Chondrocyte (in vitro differentiated cells): ENCODE results near the gene CCR5. TPM values are rescaled to one million over a fixed set of nuclear protein-coding genes. Genes with fewer than 3 reads are reported as not detected.

Experiments used
- DNase-seq: peaks from one replicate; pipeline ENCODE4 v3.0.0; 2021; ENCODE audit warnings: mixed read lengths, low spot score
- H3K27ac Mint-ChIP-seq: one replicate; pipeline ENCODE4 v1.8.0; 2021; ENCODE audit warnings: mild to moderate bottlenecking, moderate library complexity, mixed read lengths; ENCODE audit not compliant: unreplicated experiment
- H3K27me3 Mint-ChIP-seq: 2 replicates; pipeline ENCODE4 v1.8.0; 2021; ENCODE audit warnings: low read depth, mixed read lengths
- H3K36me3 Mint-ChIP-seq: 2 replicates; pipeline ENCODE4 v1.8.0; 2021; ENCODE audit warnings: low read depth, mixed read lengths
- H3K4me1 Mint-ChIP-seq: 2 replicates; pipeline ENCODE4 v1.8.0; 2021; ENCODE audit warnings: low read depth, mild to moderate bottlenecking, mixed read lengths
- H3K4me3 Mint-ChIP-seq: one replicate; pipeline ENCODE4 v1.8.0; 2021; ENCODE audit warnings: mild to moderate bottlenecking, moderate library complexity, mixed read lengths; ENCODE audit not compliant: unreplicated experiment
- H3K9me3 Mint-ChIP-seq: 2 replicates; pipeline ENCODE4 v1.8.0; 2021; ENCODE audit warnings: low read depth, mixed read lengths
- total RNA-seq: library from RNA; stranded (reverse); gene quantifications from 3 replicates; pipeline ENCODE4 v1.2.1, GENCODE V29; 2021
- TF ChIP-seq, protein P1 (sequence below): fragments of 200-600 bp; sonication (generic); IDR thresholded peaks from 2 replicates; pipeline ENCODE4 v1.5.0; 2021; ENCODE audit warnings: antibody characterized with exemption, mild to moderate bottlenecking, moderate library complexity

CCR5 gene
- total RNA-seq, 1 donor from 2014 or later, result not detected

DNA sequence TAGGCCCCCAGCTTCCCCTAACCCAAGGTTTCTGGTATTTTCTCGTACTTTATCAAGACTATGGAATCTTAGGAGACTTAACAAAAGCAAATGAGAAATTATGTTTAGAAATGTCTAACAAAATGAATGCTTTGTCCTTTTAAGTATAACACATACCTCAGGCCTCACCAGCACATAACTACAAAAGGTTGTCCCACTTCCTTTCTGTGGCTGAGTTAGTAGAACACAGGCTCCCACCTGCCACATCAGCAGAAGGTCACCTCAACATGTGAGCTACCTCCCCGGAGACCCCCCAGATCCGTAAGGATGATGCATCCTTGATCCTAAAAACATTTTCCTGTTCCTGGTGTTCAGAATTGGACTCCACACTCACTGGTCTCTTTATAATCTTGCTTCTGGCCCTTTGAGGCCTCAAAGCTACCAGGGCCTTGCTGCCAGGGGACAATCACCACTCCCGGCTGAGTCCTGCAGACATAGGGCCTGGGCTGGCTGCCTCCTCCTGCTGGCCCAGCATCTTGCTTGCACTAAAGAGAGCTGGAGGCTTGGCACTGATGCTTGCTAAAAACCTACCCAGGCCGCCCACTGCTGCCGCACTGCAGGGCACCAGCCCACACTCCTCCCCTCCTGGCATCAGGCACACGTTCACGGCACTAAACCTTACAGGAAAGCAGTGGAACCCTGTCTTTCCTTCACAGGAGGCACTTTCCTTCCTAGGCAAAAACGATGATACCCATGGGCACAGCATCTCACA lies 39.2 kb downstream of the CCR5 start:
- Mint-ChIP-seq H3K27ac (no peak overlapping the region), H3K9me3 (no peaks in the 10 kb centered on the region), H3K4me3 (no peak overlapping the region), H3K27me3 (no peaks in the 10 kb centered on the region), H3K36me3 (no peaks in the 10 kb centered on the region), H3K4me1 (peaks cover 44% of the 10 kb centered on the region)
- TF ChIP-seq, protein P1, sequence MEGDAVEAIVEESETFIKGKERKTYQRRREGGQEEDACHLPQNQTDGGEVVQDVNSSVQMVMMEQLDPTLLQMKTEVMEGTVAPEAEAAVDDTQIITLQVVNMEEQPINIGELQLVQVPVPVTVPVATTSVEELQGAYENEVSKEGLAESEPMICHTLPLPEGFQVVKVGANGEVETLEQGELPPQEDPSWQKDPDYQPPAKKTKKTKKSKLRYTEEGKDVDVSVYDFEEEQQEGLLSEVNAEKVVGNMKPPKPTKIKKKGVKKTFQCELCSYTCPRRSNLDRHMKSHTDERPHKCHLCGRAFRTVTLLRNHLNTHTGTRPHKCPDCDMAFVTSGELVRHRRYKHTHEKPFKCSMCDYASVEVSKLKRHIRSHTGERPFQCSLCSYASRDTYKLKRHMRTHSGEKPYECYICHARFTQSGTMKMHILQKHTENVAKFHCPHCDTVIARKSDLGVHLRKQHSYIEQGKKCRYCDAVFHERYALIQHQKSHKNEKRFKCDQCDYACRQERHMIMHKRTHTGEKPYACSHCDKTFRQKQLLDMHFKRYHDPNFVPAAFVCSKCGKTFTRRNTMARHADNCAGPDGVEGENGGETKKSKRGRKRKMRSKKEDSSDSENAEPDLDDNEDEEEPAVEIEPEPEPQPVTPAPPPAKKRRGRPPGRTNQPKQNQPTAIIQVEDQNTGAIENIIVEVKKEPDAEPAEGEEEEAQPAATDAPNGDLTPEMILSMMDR, result no peak
- DNase-seq, result no peak

DNA sequence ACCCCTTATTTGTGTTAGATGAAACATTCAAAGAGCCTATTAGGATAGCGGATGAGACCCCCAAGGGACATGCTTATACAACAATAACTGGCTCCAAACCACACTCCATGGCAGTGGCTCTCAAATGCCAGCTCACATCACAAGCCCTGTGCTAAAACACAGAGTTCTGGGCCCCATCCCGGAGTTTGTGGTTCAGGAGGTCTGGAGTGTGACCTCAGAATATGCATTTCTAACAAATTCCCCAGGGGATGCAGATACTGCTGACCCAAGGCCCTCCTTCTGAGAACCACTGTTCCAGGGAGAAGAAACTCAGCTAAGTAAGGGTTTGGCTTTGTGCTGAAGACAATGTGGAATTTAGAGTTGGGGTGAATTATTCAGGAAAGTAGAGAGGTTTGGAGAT lies 39.9 kb downstream of the CCR5 start:
- TF ChIP-seq, protein P1, result no peak
- Mint-ChIP-seq H3K4me3 (no peak overlapping the region), H3K9me3 (no peaks in the 10 kb centered on the region), H3K27ac (no peak overlapping the region), H3K36me3 (no peaks in the 10 kb centered on the region), H3K27me3 (no peaks in the 10 kb centered on the region), H3K4me1 (peaks cover 36% of the 10 kb centered on the region)
- no peak for DNase-seq

DNA sequence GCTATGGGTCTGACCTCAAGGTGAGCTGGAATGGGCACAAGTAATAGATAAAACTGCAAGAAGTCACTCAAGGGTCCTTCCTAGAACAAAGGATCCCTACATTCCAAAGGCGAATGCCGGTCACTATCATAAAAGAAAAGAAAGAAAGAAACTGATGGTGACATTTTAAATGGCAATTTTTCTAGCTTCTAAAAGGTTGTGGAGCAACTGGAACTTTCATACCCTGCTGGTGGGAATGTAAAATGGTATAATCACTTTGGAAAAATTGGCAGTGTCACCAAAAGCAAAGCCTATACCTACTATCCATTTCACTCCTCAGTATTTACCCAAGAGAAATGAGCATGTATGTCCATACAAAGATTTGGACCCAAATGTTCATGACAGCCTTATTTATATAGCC lies 40.5 kb downstream of the CCR5 start:
- Mint-ChIP-seq H3K9me3 (no peaks in the 10 kb centered on the region), H3K36me3 (no peaks in the 10 kb centered on the region), H3K4me1 (peaks cover 30% of the 10 kb centered on the region), H3K27me3 (no peaks in the 10 kb centered on the region), H3K27ac (no peak overlapping the region), H3K4me3 (no peak overlapping the region)
- DNase-seq, result no peak
- TF ChIP-seq, protein P1, result peak; percentile 35

DNA sequence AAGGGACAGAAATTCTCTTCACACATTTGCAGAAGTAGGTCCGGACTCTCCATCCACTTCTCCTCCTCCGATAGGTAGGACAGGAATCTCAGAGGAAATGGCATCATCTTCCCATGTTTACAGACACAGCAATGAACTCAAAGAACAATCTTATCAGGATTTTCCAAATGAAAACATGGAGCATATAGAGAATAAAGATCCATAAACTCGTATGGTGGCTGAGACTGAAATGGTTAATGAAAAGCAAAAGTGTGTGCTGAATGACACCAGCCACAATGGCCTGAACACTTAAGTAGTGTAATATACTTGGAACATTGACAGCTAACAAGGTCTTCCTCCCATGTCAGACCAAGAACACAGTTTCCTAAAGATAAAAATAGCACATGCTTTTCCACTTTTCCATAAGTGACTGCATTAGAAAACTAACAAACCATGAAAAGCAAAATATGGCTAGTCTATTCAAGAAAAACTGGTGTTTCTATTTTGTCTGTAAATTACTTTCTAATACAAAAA lies 42.1 kb downstream of the CCR5 start:
- Mint-ChIP-seq H3K27me3 (no peaks in the 10 kb centered on the region), H3K9me3 (no peaks in the 10 kb centered on the region), H3K4me1 (peaks cover 14% of the 10 kb centered on the region), H3K36me3 (no peaks in the 10 kb centered on the region), H3K27ac (no peak overlapping the region), H3K4me3 (no peak overlapping the region)
- no peak for DNase-seq
- TF ChIP-seq, protein P1, result no peak

DNA sequence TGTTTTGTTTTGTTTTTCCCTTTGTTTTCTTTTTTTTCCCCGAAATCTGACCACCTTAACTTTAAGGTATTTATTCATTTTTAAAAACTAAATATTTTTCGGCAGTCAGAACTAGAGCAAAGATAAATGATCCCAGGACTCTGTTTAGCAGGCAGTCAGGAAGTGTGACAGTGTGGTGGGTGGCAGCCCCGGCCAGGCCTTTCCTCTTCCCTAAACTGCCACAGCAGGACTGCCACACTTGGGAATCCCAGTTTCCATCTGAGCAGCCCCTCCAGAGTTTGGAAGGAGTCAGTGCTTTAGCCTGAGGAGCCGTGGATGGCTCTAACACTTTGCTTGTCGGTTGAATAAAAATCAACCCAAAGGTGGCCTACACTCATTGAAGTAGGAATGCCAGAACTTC lies 43.2 kb downstream of the CCR5 start:
- TF ChIP-seq, protein P1, result no peak
- H3K27ac Mint-ChIP-seq, result no peak overlapping the region

More for the DNA sequence above, 43.2 kb downstream of the CCR5 start:
- Mint-ChIP-seq H3K4me1 (peaks cover 11% of the 10 kb centered on the region), H3K36me3 (no peaks in the 10 kb centered on the region), H3K9me3 (no peaks in the 10 kb centered on the region), H3K27me3 (no peaks in the 10 kb centered on the region), H3K4me3 (no peak overlapping the region)
- no peak for DNase-seq
